C1 segment of cervical spinal cord (tissue), 14 donors: Measurements from ENCODE around the gene SYNPO2.
A peak's percentile ranks its signal among the peaks of the same experiment; 100 is the strongest.
"Not testable (repeated sequence)": the region's sequence is repeated elsewhere in the genome, so short reads cannot be mapped to it uniquely, and the experiment has no call there.

Experiments used
- DNase-seq, 14 donors: peaks; one replicate each; lab custom pipeline; 2025; lab: John Stamatoyannopoulos, UW

The SYNPO2 gene

GRCh38 chr4:118974758-118975157 lies 86.1 kb downstream of the SYNPO2 start:
- no peak for DNase-seq

DNA sequence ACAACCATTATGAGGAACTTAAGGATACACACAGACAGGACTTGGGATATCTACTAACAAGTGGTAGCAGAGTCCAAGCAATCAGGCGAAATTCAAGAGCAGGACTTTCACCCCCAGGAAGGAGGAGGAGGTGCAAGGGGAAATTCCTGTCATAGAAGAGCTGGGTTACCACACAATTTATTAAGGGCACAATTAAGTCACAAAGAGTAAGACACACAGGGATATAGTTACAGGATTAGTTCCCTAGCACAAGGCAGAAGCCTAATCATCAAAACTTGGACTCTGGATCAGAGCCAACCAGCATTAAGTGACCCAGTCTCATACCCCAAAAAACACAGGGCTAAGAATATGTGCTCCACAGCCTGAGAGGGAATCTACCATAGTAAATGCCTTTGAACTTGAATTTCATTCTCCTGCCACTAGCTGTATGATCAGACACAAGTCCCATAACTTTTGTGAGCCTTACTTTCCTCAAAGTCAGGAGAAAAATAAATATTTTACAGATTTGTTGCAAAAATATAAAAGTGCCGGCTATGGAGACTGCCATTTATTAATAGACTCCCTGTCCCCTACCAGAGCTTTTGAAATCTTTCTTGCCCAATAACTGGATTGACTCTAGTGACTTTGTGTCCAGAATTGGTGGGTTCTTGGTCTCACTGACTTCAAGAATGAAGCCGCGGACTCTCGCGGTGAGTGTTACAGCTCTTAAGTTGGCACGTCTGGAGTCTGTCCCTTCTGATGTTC lies 87.0 kb downstream of the SYNPO2 start:
- DNase-seq = no peak

DNA sequence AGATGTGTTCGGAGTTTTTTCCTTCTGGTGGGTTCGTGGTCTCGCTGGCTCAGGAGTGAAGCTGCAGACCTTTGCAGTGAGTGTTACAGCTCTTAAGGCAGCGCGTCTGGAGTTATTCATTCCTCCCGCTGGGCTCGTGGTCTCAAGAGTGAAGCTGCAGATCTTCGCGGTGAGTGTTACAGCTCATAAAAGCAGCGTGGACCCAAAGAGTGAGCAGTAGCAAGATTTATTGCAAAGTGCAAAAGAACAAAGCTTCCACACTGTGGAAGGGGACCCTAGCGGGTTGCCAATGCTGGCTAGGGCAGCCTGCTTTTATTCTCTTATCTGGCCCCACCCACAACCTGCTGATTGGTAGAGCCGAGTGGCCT lies 87.5 kb downstream of the SYNPO2 start:
- DNase-seq = not testable (repeated sequence)

GRCh38 chr4:118977100-118977499 lies 88.4 kb downstream of the SYNPO2 start:
- DNase-seq = not testable (repeated sequence)

- DNase-seq = no peak
Measured at GRCh38 chr4:118979712-118980111, 91.1 kb downstream of the SYNPO2 start.

GRCh38 chr4:118981171-118981838 lies 92.7 kb downstream of the SYNPO2 start:
- DNase-seq = no peak

- DNase-seq = peak in 5 of 14 donors; percentile 3 to 23 (median 10)
Measured at GRCh38 chr4:118981839-118982381, 93.3 kb downstream of the SYNPO2 start.

GRCh38 chr4:118983293-118983692 lies 94.6 kb downstream of the SYNPO2 start:
- no peak for DNase-seq

GRCh38 chr4:118983831-118984230 lies 95.2 kb downstream of the SYNPO2 start:
- DNase-seq = no peak

DNA sequence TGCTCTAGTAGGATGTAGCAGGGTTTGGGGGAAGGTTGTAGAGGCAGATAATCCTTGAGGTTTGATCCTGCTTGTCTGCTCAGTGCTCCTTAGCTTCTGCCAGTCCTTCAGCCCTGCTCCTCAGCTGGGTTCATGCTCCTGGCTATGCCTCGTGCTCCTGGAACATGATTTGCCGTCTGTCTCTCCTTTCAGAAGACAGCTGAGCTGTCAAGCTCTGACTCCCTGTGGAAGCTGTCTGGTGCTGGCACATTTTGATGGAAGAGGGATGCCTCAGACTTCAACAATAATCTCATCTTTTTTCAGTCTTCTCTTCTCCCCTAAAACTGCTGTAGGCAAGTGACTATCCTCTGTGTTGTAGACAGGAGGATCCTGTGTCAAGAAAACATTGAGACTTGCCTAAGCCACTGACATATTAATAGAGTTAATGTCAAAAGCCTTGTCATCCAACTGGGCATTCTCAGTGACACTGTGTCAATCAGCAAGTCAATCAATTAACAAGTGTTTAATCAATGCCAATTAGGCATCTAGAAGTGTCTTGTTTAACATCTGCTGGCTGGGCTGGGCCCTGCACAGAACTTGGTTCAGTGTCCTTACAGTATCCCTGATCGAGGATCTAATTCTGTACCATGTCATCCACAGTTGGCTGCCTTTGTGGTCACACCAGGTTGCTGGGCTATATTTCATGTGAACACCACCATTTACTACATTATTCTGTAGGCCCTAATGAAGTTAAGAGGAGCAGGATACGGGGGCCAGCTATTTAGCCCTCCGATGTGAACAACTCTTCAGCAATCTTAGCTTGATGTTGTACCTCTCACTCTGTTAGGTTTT lies 96.7 kb downstream of the SYNPO2 start:
- no peak for DNase-seq

DNA sequence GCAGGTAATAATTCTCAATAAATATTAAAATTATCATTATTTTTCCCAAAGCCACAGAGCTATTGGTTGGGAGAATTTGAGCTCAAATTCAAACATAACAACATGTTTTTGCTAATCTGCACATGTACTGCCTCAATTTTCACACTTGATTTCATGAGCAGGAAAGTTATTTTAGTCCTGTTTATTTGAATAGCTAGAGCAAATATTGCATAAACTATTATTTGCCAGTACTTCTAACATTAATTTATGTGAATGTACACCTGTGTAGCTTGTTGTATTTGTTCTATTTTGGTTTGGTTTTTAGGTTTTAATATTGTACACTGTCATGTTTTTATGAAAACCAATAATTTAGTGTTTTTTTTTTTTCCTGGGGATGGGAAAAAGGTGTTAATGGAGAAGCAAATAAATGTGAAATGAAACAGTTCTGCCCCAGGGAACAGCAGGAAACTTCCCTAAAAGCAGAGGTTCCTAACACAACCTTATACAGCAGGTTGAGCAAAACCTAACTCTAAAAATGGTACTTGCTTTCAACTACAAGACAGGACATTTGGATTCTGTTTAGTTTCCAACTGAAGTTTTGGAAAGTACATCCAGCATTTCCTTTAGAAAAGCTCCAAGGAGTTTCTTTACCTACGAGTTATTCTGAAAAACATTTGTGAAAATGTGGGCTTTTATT lies 99.4 kb downstream of the SYNPO2 start:
- DNase-seq = no peak

DNA sequence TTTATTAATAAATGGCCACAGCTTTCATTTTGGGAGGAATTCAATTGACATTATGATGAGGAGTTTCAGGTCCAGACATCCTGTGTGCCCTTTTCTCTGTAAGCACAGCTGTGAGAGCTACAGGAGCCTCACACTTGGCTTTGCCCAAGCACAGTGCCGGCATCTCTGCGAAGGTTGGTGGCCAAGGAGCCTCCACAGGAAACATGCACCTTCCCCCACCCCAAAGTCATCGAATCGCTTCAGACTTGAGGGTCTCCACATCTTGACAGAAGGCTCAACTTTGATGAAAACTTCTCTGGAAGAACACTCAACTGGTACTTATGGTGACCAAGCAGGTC lies 100.0 kb downstream of the SYNPO2 start:
- no peak for DNase-seq

- no peak for DNase-seq
Measured at GRCh38 chr4:118989098-118990080, 100.7 kb downstream of the SYNPO2 start.

DNA sequence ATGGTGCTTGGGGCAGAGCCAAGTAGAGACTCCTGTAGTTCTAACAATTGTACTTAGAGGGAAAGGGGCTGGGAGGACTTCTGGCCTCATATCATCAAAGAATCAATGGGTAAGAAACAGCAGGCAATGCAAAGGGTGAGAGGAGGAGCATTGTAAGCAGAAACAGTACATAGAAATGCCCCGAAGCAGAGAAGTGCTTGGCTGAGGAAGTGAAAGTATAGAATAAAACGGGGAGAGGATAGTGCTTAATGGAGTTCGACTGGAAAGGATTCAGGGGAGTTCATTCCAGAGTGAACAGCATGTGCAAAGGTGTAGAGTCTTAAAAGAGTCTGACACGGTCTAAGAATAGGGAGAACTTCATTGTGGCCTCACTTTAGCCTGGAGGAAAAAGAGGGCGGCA lies 103.0 kb downstream of the SYNPO2 start:
- no peak for DNase-seq

GRCh38 chr4:118992149-118992548 lies 103.5 kb downstream of the SYNPO2 start:
- DNase-seq = no peak

DNA sequence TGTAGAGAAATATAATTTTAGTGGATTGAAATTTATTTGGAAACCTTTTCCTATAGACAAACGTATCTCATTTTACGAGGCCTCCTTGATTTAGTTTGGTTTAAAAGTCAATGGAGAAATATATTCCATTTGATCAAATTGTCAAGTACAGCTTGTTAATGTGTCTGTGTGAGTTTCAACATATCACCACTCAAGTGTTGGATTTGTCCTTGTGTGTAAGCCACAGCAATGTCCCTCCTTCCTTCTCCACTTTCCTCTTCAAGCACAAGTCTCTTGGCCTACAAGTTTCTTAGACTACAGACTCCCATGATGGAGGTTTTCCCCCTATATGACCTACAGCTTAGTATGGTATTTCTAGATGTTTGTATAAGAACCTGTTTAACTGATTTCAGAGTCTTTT lies 104.7 kb downstream of the SYNPO2 start:
- DNase-seq = no peak

DNA sequence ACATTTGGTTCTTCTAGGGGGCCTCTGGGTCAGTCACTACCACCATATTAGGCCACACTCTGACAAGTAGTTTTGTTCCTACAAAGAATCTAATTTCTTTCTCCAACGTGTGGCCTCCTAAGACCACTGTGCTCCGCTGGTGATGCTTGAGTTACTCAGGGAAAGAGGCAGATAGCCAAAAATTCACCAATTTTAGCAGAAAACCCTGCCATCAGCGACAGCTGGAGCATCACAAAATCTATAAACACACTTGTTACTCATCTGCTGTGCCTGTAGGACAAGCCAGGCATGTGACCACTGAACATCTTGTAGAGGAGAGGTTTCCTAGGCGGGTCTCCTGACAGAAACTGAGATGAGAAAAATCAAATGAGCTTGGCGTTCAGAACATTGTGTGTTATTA lies 105.4 kb downstream of the SYNPO2 start:
- no peak for DNase-seq

DNA sequence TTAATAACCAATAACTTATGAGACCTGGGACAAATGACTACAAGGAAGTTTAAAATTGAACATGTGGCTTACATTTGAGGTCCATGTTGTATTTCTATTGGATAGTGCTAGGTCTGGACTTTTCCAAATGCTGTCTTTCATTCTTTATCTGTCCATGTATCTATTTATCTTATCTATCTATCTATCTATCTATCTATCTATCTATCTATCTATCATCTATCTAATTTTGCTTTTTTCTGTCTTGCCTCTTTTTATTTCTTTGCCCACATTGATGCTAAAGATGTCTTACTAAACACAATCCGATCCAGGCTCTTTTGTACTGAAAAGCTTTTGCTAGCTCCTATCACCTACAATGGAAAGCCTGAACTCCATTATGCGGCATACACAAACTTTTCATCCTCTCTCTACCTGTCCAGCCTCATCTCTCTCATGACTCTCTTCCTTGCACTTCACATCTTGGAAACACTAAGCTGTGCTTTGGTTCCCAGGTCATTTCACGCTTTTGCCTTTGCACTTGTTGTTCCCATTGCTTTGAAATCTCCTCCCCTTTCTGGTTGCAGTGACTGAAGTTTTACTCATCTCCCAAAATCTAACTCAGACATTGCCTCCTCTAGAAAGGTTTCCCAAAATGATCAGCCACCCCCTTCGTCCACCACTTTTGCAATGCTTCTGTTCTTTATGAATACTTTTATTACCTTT lies 107.2 kb downstream of the SYNPO2 start:
- no peak for DNase-seq

GRCh38 chr4:118997601-118998000 lies 108.9 kb downstream of the SYNPO2 start:
- no peak for DNase-seq

DNA sequence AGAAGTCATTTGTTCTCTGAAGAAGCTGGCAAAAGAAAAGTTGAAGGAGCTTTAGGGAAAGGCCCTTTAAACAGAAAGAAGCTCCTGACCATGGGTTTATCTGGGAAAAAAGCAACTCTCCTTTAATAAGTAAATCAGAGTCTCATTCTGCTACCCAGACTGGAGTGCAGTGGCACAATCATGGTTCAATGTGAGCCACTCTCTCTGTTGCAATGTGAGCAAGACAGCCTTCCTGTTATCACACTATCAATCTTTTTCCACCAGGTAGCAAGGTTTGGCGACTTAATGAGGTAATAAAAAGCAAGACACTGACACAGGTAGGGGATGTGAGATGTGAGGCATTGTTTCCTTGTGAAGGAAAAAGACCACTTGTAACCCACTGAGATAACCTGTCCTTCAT lies 111.3 kb downstream of the SYNPO2 start:
- DNase-seq = no peak
